WTC11 (cell line): ENCODE results near the gene TBX5. TPM values are rescaled to one million over a fixed set of nuclear protein-coding genes. Genes with fewer than 3 reads are reported as not detected.

Experiments
- ATAC-seq: fragments of 200-7000 bp; cut with Tn5 transposase; 2 replicates; pipeline ENCODE4 v1.10.0; 2021; ENCODE audit warnings: mild to moderate bottlenecking, moderate library complexity
- CTCF ChIA-PET: fragments of 300-600 bp; sonication (Branson Sonifier 250); formaldehyde crosslinking; loops from one replicate; lab custom pipeline; 2021; ENCODE audit warnings: antibody characterized with exemption; lab: Charles Lee
- POLR2A ChIA-PET: fragments of 350-600 bp; sonication (Branson Sonifier 250); formaldehyde crosslinking; loops from one replicate; lab custom pipeline; 2021; ENCODE audit warnings: antibody characterized with exemption; lab: Charles Lee
- DNase-seq: peaks from one replicate; pipeline ENCODE4 v3.0.0; 2021; ENCODE audit warnings: low spot score
- H3K27ac Mint-ChIP-seq: 2 replicates; pipeline ENCODE4 v1.8.0; 2021; ENCODE audit warnings: mixed read lengths
- H3K27me3 Mint-ChIP-seq: 2 replicates; pipeline ENCODE4 v1.8.0; 2021; ENCODE audit warnings: low read depth, mild to moderate bottlenecking, moderate library complexity, mixed read lengths
- H3K36me3 Mint-ChIP-seq: 2 replicates; pipeline ENCODE4 v1.8.0; 2021; ENCODE audit warnings: mixed read lengths
- H3K4me1 Mint-ChIP-seq: 2 replicates; pipeline ENCODE4 v1.8.0; 2022; ENCODE audit warnings: mixed read lengths
- H3K4me3 Mint-ChIP-seq: 2 replicates; pipeline ENCODE4 v1.8.0; 2021; ENCODE audit warnings: mild to moderate bottlenecking, moderate library complexity, mixed read lengths
- H3K9me3 Mint-ChIP-seq: 2 replicates; pipeline ENCODE4 v1.8.0; 2021; ENCODE audit warnings: mixed read lengths
- CREM ChIP-seq: sonication (generic); formaldehyde crosslinking; IDR thresholded peaks from 2 replicates; pipeline ENCODE4 v1.8.1; 2022; ENCODE audit warnings: mild to moderate bottlenecking, missing genetic modification reagents, moderate library complexity
- FOXJ3 ChIP-seq: sonication (generic); formaldehyde crosslinking; IDR thresholded peaks from 2 replicates; pipeline ENCODE4 v1.9.0; 2021; ENCODE audit warnings: missing genetic modification reagents, mild to moderate bottlenecking, borderline replicate concordance
- FOXK1 ChIP-seq: sonication (generic); formaldehyde crosslinking; IDR thresholded peaks from 2 replicates; pipeline ENCODE4 v1.8.0; 2022; ENCODE audit warnings: mild to moderate bottlenecking, moderate library complexity, missing genetic modification reagents
- NR2C2 ChIP-seq: sonication (generic); formaldehyde crosslinking; IDR thresholded peaks from 2 replicates; pipeline ENCODE4 v1.8.0; 2022; ENCODE audit warnings: mild to moderate bottlenecking, missing genetic modification reagents
- RORB ChIP-seq: fragments of 250-450 bp; sonication (Bioruptor Pico); IDR thresholded peaks from 2 replicates; pipeline ENCODE4 v1.9.0; 2021; ENCODE audit warnings: mild to moderate bottlenecking
- TEAD1 ChIP-seq: sonication (generic); formaldehyde crosslinking; IDR thresholded peaks from 2 replicates; pipeline ENCODE4 v1.8.0; 2022; ENCODE audit warnings: mild to moderate bottlenecking, missing genetic modification reagents
- TP53 ChIP-seq: sonication (generic); formaldehyde crosslinking; IDR thresholded peaks from 2 replicates; pipeline ENCODE4 v1.8.1; 2023; ENCODE audit warnings: mild to moderate bottlenecking, missing genetic modification reagents
- ZNF416 ChIP-seq: fragments of 250-450 bp; sonication (Bioruptor Pico); IDR thresholded peaks from 2 replicates; pipeline ENCODE4 v1.9.0; 2021; ENCODE audit warnings: mild to moderate bottlenecking, inconsistent platforms
- total RNA-seq: library from RNA; stranded (reverse); gene quantifications from 3 replicates; pipeline ENCODE4 v1.2.3, GENCODE V29; 2021
- TF ChIP-seq, protein P1 (sequence below): fragments of 250-450 bp; sonication (Bioruptor Pico); IDR thresholded peaks from 2 replicates; pipeline ENCODE4 v1.9.0; 2021; ENCODE audit warnings: mild to moderate bottlenecking, borderline replicate concordance
- TF ChIP-seq, protein P2 (sequence below): fragments of 250-450 bp; sonication (Bioruptor Pico); conservative IDR thresholded peaks from 2 replicates; pipeline ENCODE4 v1.9.0; 2021; ENCODE audit warnings: mild to moderate bottlenecking
- TF ChIP-seq, protein P3 (sequence below): sonication (generic); formaldehyde crosslinking; IDR thresholded peaks from 2 replicates; pipeline ENCODE4 v1.8.1; 2023; ENCODE audit warnings: mild to moderate bottlenecking, missing genetic modification reagents, moderate library complexity
- TF ChIP-seq, protein P4 (sequence below): fragments of 250-450 bp; sonication (Bioruptor Pico); IDR thresholded peaks from 2 replicates; pipeline ENCODE4 v1.8.0; 2021; ENCODE audit warnings: mild to moderate bottlenecking
- TF ChIP-seq, protein P5 (sequence below): fragments of 200-600 bp; IDR thresholded peaks from 2 replicates; pipeline ENCODE4 v1.8.0; 2022; ENCODE audit warnings: antibody characterized with exemption
- TF ChIP-seq, protein P6 (sequence below): sonication (generic); formaldehyde crosslinking; IDR thresholded peaks from 2 replicates; pipeline ENCODE4 v1.8.0; 2023; ENCODE audit warnings: missing genetic modification reagents
- TF ChIP-seq, protein P7 (sequence below): sonication (generic); formaldehyde crosslinking; IDR thresholded peaks from 2 replicates; pipeline ENCODE4 v1.8.0; 2022; ENCODE audit warnings: mild to moderate bottlenecking, missing genetic modification reagents

TBX5 gene
- total RNA-seq, 1 experiment from 2014 or later: 0.33 TPM

DNA sequence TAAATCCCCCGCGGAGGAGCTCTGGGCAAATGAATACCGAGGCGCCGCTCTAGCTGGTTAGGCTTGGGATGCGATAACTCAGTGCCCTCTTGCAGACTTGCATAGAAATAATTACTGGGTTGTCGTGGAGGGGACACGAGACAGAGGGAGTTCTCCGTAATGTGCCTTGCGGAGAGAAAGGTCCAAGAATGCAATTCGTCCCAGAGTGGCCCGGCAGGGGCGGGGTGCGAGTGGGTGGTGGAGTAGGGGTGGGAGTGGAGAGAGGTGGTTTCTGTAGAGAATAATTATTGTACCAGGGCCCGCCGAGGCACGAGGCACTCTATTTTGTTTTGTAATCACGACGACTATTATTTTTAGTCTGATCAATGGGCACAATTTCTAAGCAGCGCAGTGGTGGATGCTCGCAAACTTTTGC is 2.5 kb upstream of the TBX5 start (continued):
- TF ChIP-seq, protein P1, sequence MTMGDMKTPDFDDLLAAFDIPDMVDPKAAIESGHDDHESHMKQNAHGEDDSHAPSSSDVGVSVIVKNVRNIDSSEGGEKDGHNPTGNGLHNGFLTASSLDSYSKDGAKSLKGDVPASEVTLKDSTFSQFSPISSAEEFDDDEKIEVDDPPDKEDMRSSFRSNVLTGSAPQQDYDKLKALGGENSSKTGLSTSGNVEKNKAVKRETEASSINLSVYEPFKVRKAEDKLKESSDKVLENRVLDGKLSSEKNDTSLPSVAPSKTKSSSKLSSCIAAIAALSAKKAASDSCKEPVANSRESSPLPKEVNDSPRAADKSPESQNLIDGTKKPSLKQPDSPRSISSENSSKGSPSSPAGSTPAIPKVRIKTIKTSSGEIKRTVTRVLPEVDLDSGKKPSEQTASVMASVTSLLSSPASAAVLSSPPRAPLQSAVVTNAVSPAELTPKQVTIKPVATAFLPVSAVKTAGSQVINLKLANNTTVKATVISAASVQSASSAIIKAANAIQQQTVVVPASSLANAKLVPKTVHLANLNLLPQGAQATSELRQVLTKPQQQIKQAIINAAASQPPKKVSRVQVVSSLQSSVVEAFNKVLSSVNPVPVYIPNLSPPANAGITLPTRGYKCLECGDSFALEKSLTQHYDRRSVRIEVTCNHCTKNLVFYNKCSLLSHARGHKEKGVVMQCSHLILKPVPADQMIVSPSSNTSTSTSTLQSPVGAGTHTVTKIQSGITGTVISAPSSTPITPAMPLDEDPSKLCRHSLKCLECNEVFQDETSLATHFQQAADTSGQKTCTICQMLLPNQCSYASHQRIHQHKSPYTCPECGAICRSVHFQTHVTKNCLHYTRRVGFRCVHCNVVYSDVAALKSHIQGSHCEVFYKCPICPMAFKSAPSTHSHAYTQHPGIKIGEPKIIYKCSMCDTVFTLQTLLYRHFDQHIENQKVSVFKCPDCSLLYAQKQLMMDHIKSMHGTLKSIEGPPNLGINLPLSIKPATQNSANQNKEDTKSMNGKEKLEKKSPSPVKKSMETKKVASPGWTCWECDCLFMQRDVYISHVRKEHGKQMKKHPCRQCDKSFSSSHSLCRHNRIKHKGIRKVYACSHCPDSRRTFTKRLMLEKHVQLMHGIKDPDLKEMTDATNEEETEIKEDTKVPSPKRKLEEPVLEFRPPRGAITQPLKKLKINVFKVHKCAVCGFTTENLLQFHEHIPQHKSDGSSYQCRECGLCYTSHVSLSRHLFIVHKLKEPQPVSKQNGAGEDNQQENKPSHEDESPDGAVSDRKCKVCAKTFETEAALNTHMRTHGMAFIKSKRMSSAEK: no peak
- no peak for TF ChIP-seq RORB
- TF ChIP-seq TEAD1 (CRISPR knock-in tag): no peak
- TF ChIP-seq, protein P2, sequence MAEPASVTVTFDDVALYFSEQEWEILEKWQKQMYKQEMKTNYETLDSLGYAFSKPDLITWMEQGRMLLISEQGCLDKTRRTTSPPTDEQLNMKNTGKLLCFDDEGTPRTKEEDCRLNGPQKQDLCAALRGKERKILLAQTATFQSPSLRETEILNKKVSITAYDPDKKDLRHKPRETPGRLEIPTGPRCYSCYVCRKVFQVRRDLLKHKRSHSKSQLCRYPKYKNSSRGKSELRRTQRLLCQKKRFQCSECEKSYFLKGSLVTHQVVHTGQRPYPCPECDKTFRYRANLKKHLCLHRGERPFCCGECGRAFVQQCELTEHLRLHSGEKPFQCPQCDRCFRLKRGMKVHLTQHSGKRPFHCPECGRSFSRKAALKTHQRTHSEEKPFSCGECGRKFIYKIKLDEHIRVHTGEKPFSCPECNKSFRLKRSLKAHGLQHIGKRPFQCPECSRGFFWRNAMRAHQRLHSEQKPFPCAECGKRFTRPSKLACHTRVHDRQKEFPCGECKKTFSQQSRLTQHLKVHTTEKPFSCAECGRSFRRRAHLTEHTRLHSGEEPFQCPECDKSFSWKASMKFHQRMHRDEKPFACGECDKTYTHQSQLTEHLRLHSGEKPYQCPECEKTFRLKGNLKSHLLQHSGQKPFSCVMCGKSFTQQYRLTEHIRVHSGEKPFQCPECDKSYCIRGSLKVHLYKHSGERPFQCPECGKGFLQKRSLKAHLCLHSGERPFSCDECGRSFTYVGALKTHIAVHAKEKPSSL (CRISPR knock-in tag): no peak
- TF ChIP-seq, protein P3, sequence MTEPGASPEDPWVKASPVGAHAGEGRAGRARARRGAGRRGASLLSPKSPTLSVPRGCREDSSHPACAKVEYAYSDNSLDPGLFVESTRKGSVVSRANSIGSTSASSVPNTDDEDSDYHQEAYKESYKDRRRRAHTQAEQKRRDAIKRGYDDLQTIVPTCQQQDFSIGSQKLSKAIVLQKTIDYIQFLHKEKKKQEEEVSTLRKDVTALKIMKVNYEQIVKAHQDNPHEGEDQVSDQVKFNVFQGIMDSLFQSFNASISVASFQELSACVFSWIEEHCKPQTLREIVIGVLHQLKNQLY (CRISPR knock-in tag): no peak

DNA sequence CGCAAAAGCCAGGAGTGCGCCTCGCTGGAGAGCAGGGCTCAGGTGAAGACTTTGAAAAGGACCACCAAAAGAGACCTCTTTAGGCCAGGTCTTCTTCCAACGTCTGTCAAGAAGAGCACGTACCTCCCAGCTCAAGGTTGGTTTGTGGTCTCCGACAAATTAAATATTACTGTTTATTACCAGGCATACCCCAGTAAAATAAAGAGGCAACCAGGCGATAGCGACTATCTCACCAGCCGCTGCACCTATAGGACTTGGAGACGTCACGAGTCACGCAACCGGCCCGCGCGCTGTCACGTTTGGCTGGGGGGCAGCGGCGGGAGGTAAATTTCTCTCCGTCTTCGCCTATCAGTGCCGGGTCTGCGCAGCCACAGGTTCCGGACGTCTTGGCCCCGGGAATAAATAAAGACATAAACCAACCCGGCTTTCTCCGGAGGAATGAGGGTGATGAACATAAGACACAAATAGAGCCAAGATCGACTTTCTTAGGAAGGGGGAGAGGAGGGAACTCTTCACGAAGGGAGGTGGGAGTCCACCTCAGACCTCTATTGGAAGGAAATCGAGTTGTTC is 2.0 kb upstream of the TBX5 start:
- H3K36me3 Mint-ChIP-seq: no peaks in the 10 kb centered on the region
- TF ChIP-seq NR2C2 (CRISPR knock-in tag) (no peak), ZNF416 (CRISPR knock-in tag) (no peak), CREM (CRISPR knock-in tag) (no peak), RORB (no peak), TEAD1 (CRISPR knock-in tag) (no peak), FOXJ3 (CRISPR knock-in tag) (no peak), FOXK1 (no peak), TP53 (CRISPR knock-in tag) (no peak)
- TF ChIP-seq, protein P4, sequence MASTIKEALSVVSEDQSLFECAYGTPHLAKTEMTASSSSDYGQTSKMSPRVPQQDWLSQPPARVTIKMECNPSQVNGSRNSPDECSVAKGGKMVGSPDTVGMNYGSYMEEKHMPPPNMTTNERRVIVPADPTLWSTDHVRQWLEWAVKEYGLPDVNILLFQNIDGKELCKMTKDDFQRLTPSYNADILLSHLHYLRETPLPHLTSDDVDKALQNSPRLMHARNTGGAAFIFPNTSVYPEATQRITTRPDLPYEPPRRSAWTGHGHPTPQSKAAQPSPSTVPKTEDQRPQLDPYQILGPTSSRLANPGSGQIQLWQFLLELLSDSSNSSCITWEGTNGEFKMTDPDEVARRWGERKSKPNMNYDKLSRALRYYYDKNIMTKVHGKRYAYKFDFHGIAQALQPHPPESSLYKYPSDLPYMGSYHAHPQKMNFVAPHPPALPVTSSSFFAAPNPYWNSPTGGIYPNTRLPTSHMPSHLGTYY: no peak
- TF ChIP-seq, protein P1: no peak
- TF ChIP-seq, protein P5, sequence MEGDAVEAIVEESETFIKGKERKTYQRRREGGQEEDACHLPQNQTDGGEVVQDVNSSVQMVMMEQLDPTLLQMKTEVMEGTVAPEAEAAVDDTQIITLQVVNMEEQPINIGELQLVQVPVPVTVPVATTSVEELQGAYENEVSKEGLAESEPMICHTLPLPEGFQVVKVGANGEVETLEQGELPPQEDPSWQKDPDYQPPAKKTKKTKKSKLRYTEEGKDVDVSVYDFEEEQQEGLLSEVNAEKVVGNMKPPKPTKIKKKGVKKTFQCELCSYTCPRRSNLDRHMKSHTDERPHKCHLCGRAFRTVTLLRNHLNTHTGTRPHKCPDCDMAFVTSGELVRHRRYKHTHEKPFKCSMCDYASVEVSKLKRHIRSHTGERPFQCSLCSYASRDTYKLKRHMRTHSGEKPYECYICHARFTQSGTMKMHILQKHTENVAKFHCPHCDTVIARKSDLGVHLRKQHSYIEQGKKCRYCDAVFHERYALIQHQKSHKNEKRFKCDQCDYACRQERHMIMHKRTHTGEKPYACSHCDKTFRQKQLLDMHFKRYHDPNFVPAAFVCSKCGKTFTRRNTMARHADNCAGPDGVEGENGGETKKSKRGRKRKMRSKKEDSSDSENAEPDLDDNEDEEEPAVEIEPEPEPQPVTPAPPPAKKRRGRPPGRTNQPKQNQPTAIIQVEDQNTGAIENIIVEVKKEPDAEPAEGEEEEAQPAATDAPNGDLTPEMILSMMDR: no peak
- TF ChIP-seq, protein P6, sequence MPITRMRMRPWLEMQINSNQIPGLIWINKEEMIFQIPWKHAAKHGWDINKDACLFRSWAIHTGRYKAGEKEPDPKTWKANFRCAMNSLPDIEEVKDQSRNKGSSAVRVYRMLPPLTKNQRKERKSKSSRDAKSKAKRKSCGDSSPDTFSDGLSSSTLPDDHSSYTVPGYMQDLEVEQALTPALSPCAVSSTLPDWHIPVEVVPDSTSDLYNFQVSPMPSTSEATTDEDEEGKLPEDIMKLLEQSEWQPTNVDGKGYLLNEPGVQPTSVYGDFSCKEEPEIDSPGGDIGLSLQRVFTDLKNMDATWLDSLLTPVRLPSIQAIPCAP (CRISPR knock-in tag): no peak
- TF ChIP-seq, protein P7, sequence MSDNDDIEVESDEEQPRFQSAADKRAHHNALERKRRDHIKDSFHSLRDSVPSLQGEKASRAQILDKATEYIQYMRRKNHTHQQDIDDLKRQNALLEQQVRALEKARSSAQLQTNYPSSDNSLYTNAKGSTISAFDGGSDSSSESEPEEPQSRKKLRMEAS (CRISPR knock-in tag): no peak
- TF ChIP-seq, all 79 proteins: peak for 0
- Mint-ChIP-seq H3K27me3 (peaks cover 100% of the 10 kb centered on the region), H3K4me3 (peak overlapping the region; percentile 59), H3K9me3 (no peaks in the 10 kb centered on the region), H3K4me1 (peaks cover 90% of the 10 kb centered on the region), H3K27ac (no peak overlapping the region)
- ChIA-PET POLR2A (interaction anchor here (0.6 to 1.2 kb wide), 2 partner anchors 166 to 372 kb away, joined by 3 to 7 read pairs; no protein-coding TSS in a partner anchor), CTCF (interaction anchor here (1.1 to 2.8 kb wide), 4 partner anchors 52 to 427 kb away, joined by 6 to 9 read pairs (median 8); no protein-coding TSS in a partner anchor)
- DNase-seq (peak; percentile 45), ATAC-seq (no peak)
